Measurements from ENCODE around the gene POSTN.

Gene POSTN

GRCh38 chr13:37515226-37515625 is 83.3 kb downstream of the POSTN start:
- DNase-seq (ENCODE audit: low read depth in 2 of 2): no peak
